HCT116 (cell line): ENCODE measurements around the gene DENND4A. TPM values are rescaled to one million over a fixed set of nuclear protein-coding genes. Genes with fewer than 3 reads are reported as not detected.

ENCODE experiments used
- ATAC-seq: fragments of 200-7000 bp; cut with Tn5 transposase; 2 replicates; pipeline ENCODE4 v1.9.1; 2020; ENCODE audit warnings: mild to moderate bottlenecking, moderate library complexity
- BruUV-seq: library from RNA; stranded (reverse); fragments of 400-500 nt; replicated peaks from 2 replicates; lab custom pipeline; 2021; lab: Mats Ljungman, UMichigan
- CTCF ChIA-PET: fragments of 300-600 bp; sonication (Branson Sonifier 250); formaldehyde crosslinking; loops from one replicate; lab custom pipeline; 2021; ENCODE audit warnings: antibody characterized with exemption; lab: Charles Lee
- POLR2A ChIA-PET: fragments of 300-600, 350-600 bp; sonication (Branson Sonifier 250); formaldehyde crosslinking; loops from one replicate; lab custom pipeline; 2021; ENCODE audit warnings: antibody characterized with exemption; lab: Charles Lee
- RAD21 ChIA-PET, 2 experiments: fragments of 300-600 bp; sonication (Branson Sonifier 250); formaldehyde crosslinking; loops; one replicate each; lab custom pipeline; 2023; ENCODE audit warnings: low total read pairs in 2 of 2; ENCODE audit not compliant: uncharacterized antibody in 2 of 2, unreplicated experiment in 2 of 2, low non-redundant PET in 1 of 2; lab: Charles Lee
- DNase-seq: peaks from one replicate; pipeline ENCODE4 v3.0.0-alpha.2; 2010; ENCODE audit warnings: low read depth, low spot score
- H2AFZ ChIP-seq: fragments of 200-600 bp; shearing (Covaris generic), sonication (generic); 2 replicates; pipeline ENCODE4 v1.6.1; 2017; ENCODE audit warnings: low read depth, mixed run types, mixed read lengths, antibody characterized with exemption, low read length; ENCODE audit not compliant: poor library complexity, severe bottlenecking
- H3K27ac ChIP-seq: 2 replicates; pipeline ENCODE4 v1.5.1; 2012; ENCODE audit warnings: low read depth, low read length
- H3K27me3 ChIP-seq: fragments of 200-600 bp; sonication (generic); 2 replicates; pipeline ENCODE4 v1.6.1; 2016; ENCODE audit warnings: mixed run types, low read length, mixed read lengths; ENCODE audit not compliant: insufficient read depth
- H3K36me3 ChIP-seq, 2 experiments: fragments of 200-500 bp in 1 of 2; fragments of 200-600 bp in 1 of 2; sonication (Bioruptor generic) in 1 of 2; sonication (generic) in 1 of 2; 2 replicates each; pipeline versions ENCODE4 v1.5.1 to v1.6.1; 2014 to 2016; ENCODE audit warnings: low read length in 2 of 2, inconsistent platforms in 1 of 2, mixed read lengths in 1 of 2, mixed run types in 1 of 2; ENCODE audit not compliant: insufficient read depth in 2 of 2, control insufficient read depth in 1 of 2
- H3K4me1 ChIP-seq, 2 experiments: fragments of 200-600 bp in 1 of 2; sonication (generic) in 1 of 2; 2 replicates each; pipeline versions ENCODE4 v1.5.1 to v1.6.1; 2012 to 2017; ENCODE audit warnings: low read length in 2 of 2, inconsistent platforms in 1 of 2, mild to moderate bottlenecking in 1 of 2, mixed read lengths in 1 of 2, mixed run types in 1 of 2, moderate library complexity in 1 of 2; ENCODE audit not compliant: insufficient read depth in 2 of 2, control insufficient read depth in 1 of 2
- H3K4me2 ChIP-seq: fragments of 200-600 bp; sonication (generic); 2 replicates; pipeline ENCODE4 v1.6.1; 2017; ENCODE audit warnings: mixed run types, low read length, mixed read lengths
- H3K4me3 ChIP-seq, 2 experiments: fragments of 200-600 bp in 1 of 2; sonication (generic) in 1 of 2; replicated peaks in 1 of 2; 2 replicates each; pipeline ENCODE4 v1.5.1; 2011 to 2016; ENCODE audit warnings: low read length in 2 of 2, control low read depth in 1 of 2, low read depth in 1 of 2, mild to moderate bottlenecking in 1 of 2, mixed read lengths in 1 of 2, mixed run types in 1 of 2
- H3K79me2 ChIP-seq: fragments of 200-600 bp; sonication (generic); 2 replicates; pipeline ENCODE4 v1.6.1; 2017; ENCODE audit warnings: mild to moderate bottlenecking, mixed run types, low read length, moderate library complexity, mixed read lengths; ENCODE audit not compliant: insufficient read depth
- H3K9ac ChIP-seq: fragments of 200-600 bp; sonication (generic); 2 replicates; pipeline ENCODE4 v1.6.1; 2016; ENCODE audit warnings: low read length, mixed read lengths
- H3K9me2 ChIP-seq: fragments of 200-600 bp; sonication (generic), shearing (Covaris generic); 2 replicates; pipeline ENCODE4 v1.6.1; 2017; ENCODE audit warnings: mixed run types, mild to moderate bottlenecking, moderate library complexity; ENCODE audit not compliant: insufficient read depth
- H3K9me3 ChIP-seq, 2 experiments: fragments of 200-500 bp in 1 of 2; fragments of 200-600 bp in 1 of 2; sonication (Bioruptor generic) in 1 of 2; sonication (generic) in 1 of 2; 2 replicates each; pipeline ENCODE4 v1.6.1; 2014 to 2017; ENCODE audit warnings: low read length in 2 of 2, mixed read lengths in 2 of 2, inconsistent platforms in 1 of 2, low read depth in 1 of 2, mild to moderate bottlenecking in 1 of 2, mixed run types in 1 of 2, moderate library complexity in 1 of 2; ENCODE audit not compliant: control insufficient read depth in 1 of 2, insufficient read depth in 1 of 2
- H4K20me1 ChIP-seq: fragments of 200-600 bp; sonication (generic), shearing (Covaris generic); 2 replicates; pipeline ENCODE4 v1.6.1; 2017; ENCODE audit warnings: mixed run types, mild to moderate bottlenecking, moderate library complexity; ENCODE audit not compliant: insufficient read depth
- CTCF ChIP-seq, 3 experiments: fragments of 200-600 bp in 1 of 3; sonication (generic) in 1 of 3; IDR thresholded peaks in 2 of 3; conservative IDR thresholded peaks in 1 of 3; 2 replicates each; pipeline ENCODE4 v1.5.1; 2012 to 2017; ENCODE audit warnings: low read depth in 2 of 3, low read length in 2 of 3, antibody characterized with exemption in 1 of 3, borderline replicate concordance in 1 of 3, control low read depth in 1 of 3, mild to moderate bottlenecking in 1 of 3, mixed read lengths in 1 of 3, mixed run types in 1 of 3, moderate library complexity in 1 of 3; ENCODE audit not compliant: insufficient read depth in 1 of 3
- ELF1 ChIP-seq: IDR thresholded peaks from 2 replicates; pipeline ENCODE4 v1.6.1; 2012; ENCODE audit warnings: low read depth, borderline replicate concordance
- EZH2 ChIP-seq: fragments of 200-600 bp; sonication (generic); IDR thresholded peaks from 2 replicates; pipeline ENCODE4 v1.6.1; 2017; ENCODE audit warnings: antibody characterized with exemption, mixed run types
- EZH2phosphoT487 ChIP-seq: fragments of 200-600 bp; IDR thresholded peaks from 2 replicates; pipeline ENCODE4 v1.6.1; 2018; ENCODE audit warnings: antibody characterized with exemption, borderline replicate concordance
- FOSL1 ChIP-seq: IDR thresholded peaks from 2 replicates; pipeline ENCODE4 v1.6.1; 2012; ENCODE audit warnings: low read depth
- JUND ChIP-seq: IDR thresholded peaks from 2 replicates; pipeline ENCODE4 v1.6.1; 2012
- POLR2A ChIP-seq: IDR thresholded peaks from 2 replicates; pipeline ENCODE4 v1.7.0; 2011; ENCODE audit warnings: borderline replicate concordance; ENCODE audit not compliant: insufficient read depth, insufficient read length; ENCODE audit errors: extremely low read depth
- POLR2AphosphoS5 ChIP-seq: IDR thresholded peaks from 2 replicates; pipeline ENCODE4 v1.6.1; 2011; ENCODE audit warnings: mild to moderate bottlenecking, low read depth, low read length, moderate library complexity
- RAD21 ChIP-seq: IDR thresholded peaks from 2 replicates; pipeline ENCODE4 v1.6.1; 2012; ENCODE audit warnings: low read depth, mild to moderate bottlenecking
- SIN3A ChIP-seq: IDR thresholded peaks from 2 replicates; pipeline ENCODE4 v1.6.1; 2012; ENCODE audit warnings: low read depth
- TCF7L2 ChIP-seq: IDR thresholded peaks from 2 replicates; pipeline ENCODE4 v1.7.0; 2011; ENCODE audit warnings: borderline replicate concordance, inconsistent platforms; ENCODE audit not compliant: insufficient read depth, insufficient read length; ENCODE audit errors: extremely low read depth
- YY1 ChIP-seq: IDR thresholded peaks from 2 replicates; pipeline ENCODE4 v1.6.1; 2011; ENCODE audit warnings: low read length, low read depth, moderate library complexity, mild to moderate bottlenecking; ENCODE audit not compliant: insufficient replicate concordance; ENCODE audit errors: extremely low read depth
- ZBTB33 ChIP-seq: IDR thresholded peaks from 2 replicates; pipeline ENCODE4 v1.6.1; 2011; ENCODE audit warnings: mild to moderate bottlenecking, low read length, moderate library complexity; ENCODE audit not compliant: insufficient replicate concordance; ENCODE audit errors: extremely low read depth
- intact Hi-C: fragments of 100-400 bp; cut with micrococcal nuclease; formaldehyde crosslinking; loops from 2 replicates; pipeline ENCODE4 v1.10.0; 2022
- total RNA-seq: library from RNA; stranded (reverse); gene quantifications from one replicate; pipeline ENCODE4 v1.2.1, GENCODE V29; 2021; ENCODE audit not compliant: unreplicated experiment
- TF ChIP-seq, protein P1 (sequence below): IDR thresholded peaks from 2 replicates; pipeline ENCODE4 v1.6.1; 2012
- TF ChIP-seq, protein P2 (sequence below): IDR thresholded peaks from 2 replicates; pipeline ENCODE4 v1.6.1; 2012; ENCODE audit warnings: low read depth

DENND4A gene
- total RNA-seq, 1 experiment from 2014 or later, result 9.1 TPM

DNA sequence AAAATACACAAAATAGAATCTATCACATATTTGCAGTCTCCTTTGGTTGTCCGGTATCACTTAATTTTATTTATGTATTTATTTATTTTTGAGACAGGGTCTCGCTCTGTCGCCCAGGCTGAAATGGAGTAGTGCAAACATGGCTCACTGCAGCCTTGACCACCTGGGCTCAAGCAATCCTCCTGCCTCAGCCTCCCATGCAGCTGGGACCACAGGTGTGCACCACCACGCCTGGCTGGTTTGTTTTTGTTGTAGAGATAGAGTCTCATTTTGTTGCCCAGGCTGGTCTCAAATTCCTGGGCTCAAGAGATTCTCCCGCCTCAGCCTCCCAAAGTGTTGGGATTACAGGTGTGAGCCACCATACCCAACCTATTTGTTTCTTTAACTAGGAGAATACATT is 33.9 kb downstream of the DENND4A start (continued):
- TF ChIP-seq CTCF (IDR thresholded peaks at IDR 0.05 in 2 of 3, conservative IDR thresholded peaks at IDR 0.05 in 1 of 3; ENCODE audit: borderline replicate concordance in 1 of 3, insufficient read depth in 1 of 3, low read depth in 2 of 3, low read length in 2 of 3) (no peak), ZBTB33 (no peak), YY1 (no peak), RAD21 (no peak)
- TF ChIP-seq, protein P1, sequence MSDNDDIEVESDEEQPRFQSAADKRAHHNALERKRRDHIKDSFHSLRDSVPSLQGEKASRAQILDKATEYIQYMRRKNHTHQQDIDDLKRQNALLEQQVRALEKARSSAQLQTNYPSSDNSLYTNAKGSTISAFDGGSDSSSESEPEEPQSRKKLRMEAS, result no peak
- TF ChIP-seq, all 23 proteins: peak for 0

DNA sequence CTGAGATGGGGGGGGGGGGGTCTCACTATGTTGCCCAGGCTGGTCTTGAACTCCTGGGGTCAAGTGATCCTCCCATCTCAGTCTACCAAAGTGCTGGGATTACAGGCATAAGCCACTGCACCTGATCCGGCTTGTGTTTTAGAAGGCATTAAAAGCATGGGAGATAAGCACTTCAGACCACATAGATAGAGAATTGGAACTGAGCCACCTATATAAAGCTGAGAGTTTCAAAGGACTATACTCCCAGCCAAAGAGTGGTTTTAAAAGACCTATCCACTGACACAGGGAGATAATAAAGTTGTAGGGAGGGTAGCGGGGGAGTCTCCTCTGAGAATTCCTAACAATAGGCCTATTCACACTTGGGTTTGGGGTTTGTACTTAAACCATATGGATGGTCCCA is 34.8 kb downstream of the DENND4A start:
- Histone ChIP-seq H3K9me3 (no peaks in the 10 kb centered on the region), H3K4me1 (no peaks in the 10 kb centered on the region), H2AFZ (no peak overlapping the region), H3K79me2 (no peaks in the 10 kb centered on the region), H3K4me3 (no peak overlapping the region), H3K27ac (no peak overlapping the region), H3K4me2 (no peak overlapping the region), H3K36me3 (no peaks in the 10 kb centered on the region), H3K27me3 (no peaks in the 10 kb centered on the region), H4K20me1 (no peaks in the 10 kb centered on the region), H3K9ac (no peak overlapping the region), H3K9me2 (no peaks in the 10 kb centered on the region)
- ChIA-PET POLR2A (no interaction called here), CTCF (no interaction called here), RAD21 (no interaction called here)
- no TSS peak for BruUV-seq
- ATAC-seq (no peak), DNase-seq (no peak)
- intact Hi-C loops, result no loop called here
- TF ChIP-seq ZBTB33 (no peak), SIN3A (no peak), TCF7L2 (no peak), POLR2AphosphoS5 (no peak), EZH2 (no peak), JUND (no peak), EZH2phosphoT487 (no peak), POLR2A (no peak), ELF1 (no peak), RAD21 (no peak), FOSL1 (no peak), YY1 (no peak)
- TF ChIP-seq, protein P2, sequence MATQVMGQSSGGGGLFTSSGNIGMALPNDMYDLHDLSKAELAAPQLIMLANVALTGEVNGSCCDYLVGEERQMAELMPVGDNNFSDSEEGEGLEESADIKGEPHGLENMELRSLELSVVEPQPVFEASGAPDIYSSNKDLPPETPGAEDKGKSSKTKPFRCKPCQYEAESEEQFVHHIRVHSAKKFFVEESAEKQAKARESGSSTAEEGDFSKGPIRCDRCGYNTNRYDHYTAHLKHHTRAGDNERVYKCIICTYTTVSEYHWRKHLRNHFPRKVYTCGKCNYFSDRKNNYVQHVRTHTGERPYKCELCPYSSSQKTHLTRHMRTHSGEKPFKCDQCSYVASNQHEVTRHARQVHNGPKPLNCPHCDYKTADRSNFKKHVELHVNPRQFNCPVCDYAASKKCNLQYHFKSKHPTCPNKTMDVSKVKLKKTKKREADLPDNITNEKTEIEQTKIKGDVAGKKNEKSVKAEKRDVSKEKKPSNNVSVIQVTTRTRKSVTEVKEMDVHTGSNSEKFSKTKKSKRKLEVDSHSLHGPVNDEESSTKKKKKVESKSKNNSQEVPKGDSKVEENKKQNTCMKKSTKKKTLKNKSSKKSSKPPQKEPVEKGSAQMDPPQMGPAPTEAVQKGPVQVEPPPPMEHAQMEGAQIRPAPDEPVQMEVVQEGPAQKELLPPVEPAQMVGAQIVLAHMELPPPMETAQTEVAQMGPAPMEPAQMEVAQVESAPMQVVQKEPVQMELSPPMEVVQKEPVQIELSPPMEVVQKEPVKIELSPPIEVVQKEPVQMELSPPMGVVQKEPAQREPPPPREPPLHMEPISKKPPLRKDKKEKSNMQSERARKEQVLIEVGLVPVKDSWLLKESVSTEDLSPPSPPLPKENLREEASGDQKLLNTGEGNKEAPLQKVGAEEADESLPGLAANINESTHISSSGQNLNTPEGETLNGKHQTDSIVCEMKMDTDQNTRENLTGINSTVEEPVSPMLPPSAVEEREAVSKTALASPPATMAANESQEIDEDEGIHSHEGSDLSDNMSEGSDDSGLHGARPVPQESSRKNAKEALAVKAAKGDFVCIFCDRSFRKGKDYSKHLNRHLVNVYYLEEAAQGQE, result no peak
